GM18861 (cell line): ENCODE data around the gene BBX.
A peak's percentile ranks its signal among the peaks of the same experiment; 100 is the strongest.

ENCODE experiments used
- ATAC-seq: cut with Tn5 transposase; IDR thresholded peaks from one replicate; pipeline ENCODE4 v1.9.1; 2021; ENCODE audit not compliant: unreplicated experiment

Gene BBX

GRCh38 chr3:107643038-107643883 is 120.5 kb downstream of the BBX start:
- peak; percentile 37 for ATAC-seq

GRCh38 chr3:107644631-107645030 is 121.9 kb downstream of the BBX start:
- ATAC-seq: no peak

- ATAC-seq: no peak
Observed at GRCh38 chr3:107650788-107651187, 128.0 kb downstream of the BBX start.

GRCh38 chr3:107651782-107652181 is 129.0 kb downstream of the BBX start:
- ATAC-seq: peak; percentile 75

- ATAC-seq: no peak
Observed at GRCh38 chr3:107654218-107654617, 131.5 kb downstream of the BBX start.

- no peak for ATAC-seq
Observed at GRCh38 chr3:107657971-107658370, 135.2 kb downstream of the BBX start.

- ATAC-seq: no peak
Observed at GRCh38 chr3:107660306-107660976, 137.7 kb downstream of the BBX start.

- no peak for ATAC-seq
Observed at GRCh38 chr3:107661447-107662123, 138.8 kb downstream of the BBX start.

- no peak for ATAC-seq
Observed at GRCh38 chr3:107662124-107662507, 139.4 kb downstream of the BBX start.

- ATAC-seq: no peak
Observed at GRCh38 chr3:107662586-107662985, 139.8 kb downstream of the BBX start.

- ATAC-seq: no peak
Observed at GRCh38 chr3:107663266-107663665, 140.5 kb downstream of the BBX start.

GRCh38 chr3:107664614-107665013 is 141.9 kb downstream of the BBX start:
- ATAC-seq: no peak

- ATAC-seq: no peak
Observed at GRCh38 chr3:107665351-107665750, 142.6 kb downstream of the BBX start.

GRCh38 chr3:107666853-107667252 is 144.1 kb downstream of the BBX start:
- no peak for ATAC-seq

GRCh38 chr3:107668416-107668815 is 145.7 kb downstream of the BBX start:
- ATAC-seq: no peak

GRCh38 chr3:107668963-107669362 is 146.2 kb downstream of the BBX start:
- ATAC-seq: no peak

GRCh38 chr3:107669669-107670068 is 146.9 kb downstream of the BBX start:
- no peak for ATAC-seq

GRCh38 chr3:107670986-107671385 is 148.2 kb downstream of the BBX start:
- ATAC-seq: no peak

- peak; percentile 22 for ATAC-seq
Observed at GRCh38 chr3:107674371-107674770, 151.6 kb downstream of the BBX start.

- peak; percentile 47 for ATAC-seq
Observed at GRCh38 chr3:107675233-107675900, 152.6 kb downstream of the BBX start.
